D721Med (cell line): ENCODE results near the gene HOXD4.

ENCODE experiments used
- DNase-seq: peaks from one replicate; pipeline ENCODE4 v3.0.0; 2011; ENCODE audit warnings: low spot score; ENCODE audit not compliant: insufficient read length
- FAIRE-seq: peaks from 2 replicates; lab custom pipeline; 2011; peaks lifted over from hg19 to GRCh38; lab: Jason Lieb, UNC
- CTCF ChIP-seq: IDR thresholded peaks from 2 replicates; pipeline ENCODE4 v1.5.1; 2012; ENCODE audit warnings: mild to moderate bottlenecking, control low read depth; ENCODE audit not compliant: insufficient read depth; ENCODE audit errors: missing control alignments

The HOXD4 gene

DNA sequence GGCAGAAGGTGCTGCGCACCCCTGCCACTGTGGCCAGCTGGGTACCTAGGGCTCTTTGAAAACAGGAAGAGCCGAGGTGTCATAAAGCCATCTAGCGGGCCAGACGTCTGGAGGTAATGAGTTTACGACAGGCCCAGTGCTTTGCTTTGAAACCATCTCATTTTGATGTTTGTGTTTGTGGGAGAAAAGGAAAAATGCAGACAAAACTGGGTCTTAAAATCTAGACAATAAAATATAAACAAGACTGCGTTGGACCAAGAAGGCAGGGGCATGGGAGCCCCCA is 25.6 kb upstream of the HOXD4 start:
- FAIRE-seq (no peak), DNase-seq (no peak)
- TF ChIP-seq CTCF, result no peak

DNA sequence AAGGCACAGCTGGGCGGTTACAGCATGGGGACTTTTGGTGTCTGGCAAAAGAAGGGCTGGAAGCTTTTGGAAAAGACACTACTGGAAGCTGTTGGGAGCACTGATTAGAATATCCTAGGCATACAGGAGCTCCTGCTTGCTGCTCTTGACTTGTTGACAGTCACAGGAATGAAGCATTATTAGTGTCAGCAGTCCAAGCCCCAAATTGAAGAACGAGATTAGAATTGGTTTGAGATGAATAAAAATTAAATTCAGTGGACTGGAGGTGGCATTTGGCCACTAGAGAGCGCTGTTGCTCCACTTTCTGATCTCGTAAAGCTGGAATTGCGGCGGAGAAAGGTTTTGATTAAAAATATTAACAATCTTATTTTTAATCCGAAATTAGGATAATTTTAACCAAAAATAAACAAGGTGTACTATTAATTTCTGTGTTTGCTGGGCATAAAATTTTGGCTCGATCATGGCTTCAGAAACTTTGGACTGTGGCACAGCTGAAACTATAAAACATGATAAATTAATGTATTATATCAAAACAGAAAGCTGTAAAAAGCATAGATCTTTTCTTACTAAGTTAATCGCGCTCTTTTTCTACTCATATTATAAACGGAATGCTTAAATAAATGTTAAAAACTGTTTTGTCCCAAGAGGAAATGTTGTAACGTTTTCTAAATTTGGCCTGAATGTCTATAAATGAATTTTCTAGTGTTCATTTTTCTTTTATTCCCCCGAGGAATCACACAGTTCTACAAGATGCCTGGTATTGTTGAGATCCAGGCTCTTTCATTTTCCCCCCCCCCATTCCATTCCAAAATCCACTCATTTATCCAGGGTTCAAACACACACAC is 24.2 kb upstream of the HOXD4 start:
- TF ChIP-seq CTCF, result peak; percentile 86
- FAIRE-seq, result no peak
- DNase-seq, result no peak

- FAIRE-seq, result no peak
- DNase-seq, result no peak
- no peak for TF ChIP-seq CTCF
Measured at GRCh38 chr2:176127774-176128072, 23.6 kb upstream of the HOXD4 start.

- no peak for DNase-seq
- FAIRE-seq, result no peak
- no peak for TF ChIP-seq CTCF
Measured at GRCh38 chr2:176128172-176128981, 23.0 kb upstream of the HOXD4 start.

DNA sequence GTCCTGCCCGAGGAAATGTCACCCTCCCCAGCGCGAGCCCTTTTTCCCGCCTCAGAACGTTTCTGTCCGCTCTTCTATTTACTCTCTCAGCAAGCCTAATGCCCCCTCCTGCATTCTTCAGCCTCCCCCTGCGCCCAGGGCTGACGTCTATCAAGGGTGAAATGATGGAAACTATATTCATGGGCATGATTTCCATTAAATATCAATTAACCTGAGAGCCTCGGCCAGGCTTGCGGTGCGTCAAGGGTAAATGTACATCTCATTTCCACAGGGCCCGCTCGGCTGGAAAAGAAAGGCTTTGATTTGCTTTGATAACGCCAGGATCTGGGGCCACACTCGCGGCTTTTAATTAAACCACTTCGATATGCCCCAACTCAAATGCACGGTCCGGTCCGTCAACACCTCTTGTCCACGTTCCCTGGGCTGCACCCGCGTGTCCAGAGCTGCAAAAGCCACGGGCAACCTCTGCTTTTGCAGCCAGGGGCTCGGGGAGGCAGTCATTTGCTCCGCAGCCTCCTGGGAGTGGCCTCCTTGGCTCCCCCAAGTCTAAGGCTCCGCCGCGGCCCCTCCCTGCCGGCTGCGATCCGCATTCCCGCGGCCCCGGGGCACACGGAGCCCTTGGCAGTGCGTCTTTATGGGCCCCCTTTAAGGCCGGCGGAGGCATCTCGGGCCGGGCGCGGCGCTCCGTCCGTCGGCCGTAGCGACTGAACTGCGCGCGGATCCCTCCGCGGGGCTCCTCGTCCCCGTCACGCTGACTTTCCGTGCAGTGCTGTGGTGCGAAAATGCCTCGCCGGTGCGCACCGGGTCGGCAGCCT is 22.2 kb upstream of the HOXD4 start, which contains the start of gene HOXD8:
HOXD8 (plus strand) TSS at position 724 of the 815 bp plus-strand sequence. CDS start 662 bp downstream, outside the sequence.
- FAIRE-seq (no peak), DNase-seq (no peak)
- TF ChIP-seq CTCF, result no peak

DNA sequence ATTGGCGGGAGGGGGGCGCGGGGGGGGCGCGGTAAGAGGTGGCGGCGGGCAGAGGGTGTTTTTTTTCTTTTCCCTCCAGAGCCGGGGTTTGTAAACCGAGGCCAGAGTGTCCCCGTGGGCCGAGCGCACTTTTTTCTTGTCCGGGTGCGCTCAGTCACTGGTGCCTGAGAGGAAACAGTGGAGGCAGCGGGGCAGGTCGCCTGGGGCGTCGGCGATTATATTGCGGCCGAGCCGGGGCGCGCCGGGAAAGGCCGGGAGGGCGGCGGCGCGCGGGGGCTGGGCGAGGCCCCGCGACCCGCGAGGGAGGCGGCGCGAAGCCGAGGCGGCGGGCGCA is 21.6 kb upstream of the HOXD4 start:
- DNase-seq, result no peak
- no peak for FAIRE-seq
- TF ChIP-seq CTCF, result no peak
